SK-N-SH (cell line): ENCODE measurements around the gene TTC28. TPM values are rescaled to one million over a fixed set of nuclear protein-coding genes. Genes with fewer than 3 reads are reported as not detected.
A peak's percentile ranks its signal among the peaks of the same experiment; 100 is the strongest.

ENCODE experiments used
- CTCF ChIA-PET: fragments of 300-600, 350-600 bp; formaldehyde crosslinking; extraction: SDS; loops from one replicate; lab custom pipeline; 2021; lab: Yijun Ruan, JAX
- POLR2A ChIA-PET: fragments of 350-600 bp; sonication (Branson Sonifier 250); formaldehyde crosslinking; extraction: SDS; loops from one replicate; lab custom pipeline; 2020; ENCODE audit warnings: antibody characterized with exemption, inconsistent platforms; lab: Yijun Ruan, JAX
- DNase-seq: peaks from one replicate; pipeline ENCODE4 v3.0.0; 2012
- H2AFZ ChIP-seq: fragments of 200-600 bp; sonication (generic); 2 replicates; pipeline ENCODE4 v1.8.1; 2016; ENCODE audit warnings: antibody characterized with exemption, mild to moderate bottlenecking, low read depth
- H3F3A ChIP-seq: fragments of 200-600 bp; sonication (generic); replicated peaks from 2 replicates; pipeline ENCODE3; 2016; ENCODE audit warnings: antibody characterized with exemption, mild to moderate bottlenecking; ENCODE audit not compliant: insufficient read depth
- H3K27ac ChIP-seq, 2 experiments: fragments of 200-500 bp in 1 of 2; fragments of 200-600 bp in 1 of 2; sonication (Bioruptor generic) in 1 of 2; sonication (generic), shearing (Covaris generic) in 1 of 2; 2 replicates each; pipeline versions ENCODE4 v1.5.1 to v1.6.1; 2014 to 2016; ENCODE audit warnings: low read depth in 2 of 2, inconsistent platforms in 1 of 2, low read length in 1 of 2, mild to moderate bottlenecking in 1 of 2, mixed read lengths in 1 of 2
- H3K27me3 ChIP-seq: fragments of 200-600 bp; sonication (generic), shearing (Covaris generic); 2 replicates; pipeline ENCODE4 v1.6.1; 2016; ENCODE audit warnings: mixed run types; ENCODE audit not compliant: insufficient read depth
- H3K36me3 ChIP-seq, 2 experiments: fragments of 200-500 bp in 1 of 2; fragments of 200-600 bp in 1 of 2; sonication (Bioruptor generic) in 1 of 2; sonication (generic) in 1 of 2; replicated peaks in 1 of 2; 2 replicates each; pipeline versions ENCODE3 to v1.5.1; 2014 to 2016; ENCODE audit warnings: low read length in 1 of 2, mild to moderate bottlenecking in 1 of 2; ENCODE audit not compliant: insufficient read depth in 2 of 2, control insufficient read depth in 1 of 2
- H3K4me1 ChIP-seq, 2 experiments: fragments of 200-500 bp in 1 of 2; fragments of 200-600 bp in 1 of 2; sonication (Bioruptor generic) in 1 of 2; sonication (generic), shearing (Covaris generic) in 1 of 2; 2 replicates each; pipeline versions ENCODE4 v1.5.1 to v1.6.1; 2014 to 2016; ENCODE audit warnings: low read depth in 1 of 2, low read length in 1 of 2, mixed run types in 1 of 2; ENCODE audit not compliant: insufficient read depth in 2 of 2, control insufficient read depth in 1 of 2
- H3K4me2 ChIP-seq: fragments of 200-600 bp; sonication (generic), shearing (Covaris generic); 2 replicates; pipeline ENCODE4 v1.6.1; 2017; ENCODE audit warnings: mixed run types
- H3K4me3 ChIP-seq, 2 experiments: fragments of 200-500 bp in 1 of 2; fragments of 200-600 bp in 1 of 2; sonication (Bioruptor generic) in 1 of 2; sonication (generic), shearing (Covaris generic) in 1 of 2; 2 replicates each; pipeline versions ENCODE4 v1.5.1 to v1.8.1; 2014 to 2016; ENCODE audit warnings: low read depth in 2 of 2, inconsistent platforms in 1 of 2, low read length in 1 of 2, mild to moderate bottlenecking in 1 of 2, mixed read lengths in 1 of 2, moderate library complexity in 1 of 2
- H3K79me2 ChIP-seq: fragments of 200-600 bp; sonication (generic); 2 replicates; pipeline ENCODE4 v1.8.1; 2017; ENCODE audit warnings: mild to moderate bottlenecking; ENCODE audit not compliant: insufficient read depth
- H3K9ac ChIP-seq: fragments of 200-600 bp; sonication (generic); 2 replicates; pipeline ENCODE4 v1.6.1; 2017; ENCODE audit warnings: mixed run types
- H3K9me2 ChIP-seq: fragments of 200-600 bp; sonication (generic); 2 replicates; pipeline ENCODE4 v1.6.1; 2017; ENCODE audit warnings: mixed run types
- H3K9me3 ChIP-seq: fragments of 200-600 bp; sonication (generic); 2 replicates; pipeline ENCODE4 v1.6.1; 2017; ENCODE audit warnings: mixed run types, mild to moderate bottlenecking, moderate library complexity
- H4K20me1 ChIP-seq: fragments of 200-600 bp; sonication (generic); 2 replicates; pipeline ENCODE4 v1.6.1; 2017; ENCODE audit warnings: mild to moderate bottlenecking, mixed run types; ENCODE audit not compliant: insufficient read depth
- FOSL2 ChIP-seq: IDR thresholded peaks from 2 replicates; pipeline ENCODE4 v1.4.0; 2012; ENCODE audit warnings: low read depth, mild to moderate bottlenecking, moderate library complexity, borderline replicate concordance
- FOXM1 ChIP-seq: IDR thresholded peaks from 2 replicates; pipeline ENCODE4 v1.4.0; 2012; ENCODE audit warnings: low read depth, mild to moderate bottlenecking
- GATA2 ChIP-seq: sonication (generic); formaldehyde crosslinking; IDR thresholded peaks from 2 replicates; pipeline ENCODE4 v1.5.0; 2020; ENCODE audit warnings: mild to moderate bottlenecking, missing genetic modification reagents
- IRF3 ChIP-seq: fragments of 150-350 bp; IDR thresholded peaks from 2 replicates; pipeline ENCODE4 v1.6.1; 2016; ENCODE audit warnings: mild to moderate bottlenecking, low read depth, low read length
- MAX ChIP-seq: IDR thresholded peaks from 2 replicates; pipeline ENCODE4 v1.4.0; 2012; ENCODE audit warnings: low read depth
- MEF2A ChIP-seq: IDR thresholded peaks from 2 replicates; pipeline ENCODE4 v1.4.0; 2012; ENCODE audit warnings: low read depth, borderline replicate concordance
- NFIC ChIP-seq: IDR thresholded peaks from 2 replicates; pipeline ENCODE4 v1.4.0; 2012; ENCODE audit warnings: borderline replicate concordance
- NRF1 ChIP-seq: IDR thresholded peaks from 2 replicates; pipeline ENCODE4 v1.6.1; 2012; ENCODE audit warnings: low read depth, mild to moderate bottlenecking, low read length
- PBX3 ChIP-seq: IDR thresholded peaks from 2 replicates; pipeline ENCODE4; 2012
- RCOR1 ChIP-seq: fragments of 150-350 bp; IDR thresholded peaks from 2 replicates; pipeline ENCODE4 v1.6.1; 2017; ENCODE audit warnings: antibody characterized with exemption, low read length
- REST ChIP-seq: IDR thresholded peaks from 2 replicates; pipeline ENCODE4 v1.6.1; 2012; ENCODE audit warnings: mild to moderate bottlenecking, low read depth, low read length, moderate library complexity
- RXRA ChIP-seq: IDR thresholded peaks from 2 replicates; pipeline ENCODE4 v1.4.0; 2012; ENCODE audit warnings: low read depth, mild to moderate bottlenecking, borderline replicate concordance
- SIN3A ChIP-seq: IDR thresholded peaks from 2 replicates; pipeline ENCODE4 v1.6.1; 2012; ENCODE audit warnings: low read depth, mild to moderate bottlenecking, low read length, moderate library complexity, borderline replicate concordance
- SMC3 ChIP-seq: IDR thresholded peaks from 2 replicates; pipeline ENCODE4 v1.6.1; 2012; ENCODE audit warnings: low read depth, low read length, improper control_type of control experiment
- TEAD4 ChIP-seq: IDR thresholded peaks from 2 replicates; pipeline ENCODE4 v1.4.0; 2012; ENCODE audit warnings: mild to moderate bottlenecking, borderline replicate concordance; ENCODE audit not compliant: insufficient read depth
- USF1 ChIP-seq: IDR thresholded peaks from 2 replicates; pipeline ENCODE4 v1.4.0; 2012; ENCODE audit warnings: low read depth, borderline replicate concordance
- YY1 ChIP-seq: IDR thresholded peaks from 2 replicates; pipeline ENCODE4 v1.4.0; 2012; ENCODE audit warnings: low read depth, mild to moderate bottlenecking
- WGBS: methylation state at CpG from one replicate; pipeline ENCODE4 v1.1.6; 2017; ENCODE audit warnings: low lambda C conversion rate; 5-methylcytosine and 5-hydroxymethylcytosine counted together
- polyA plus RNA-seq, 3 experiments: library from polyadenylated mRNA; depleted of rRNA; stranded (reverse); fragments of >200 nt; gene quantifications; 2 replicates each; pipeline ENCODE4 v1.2.3, GENCODE V29; 2012

TTC28 gene
- polyA plus RNA-seq, 1 of the 3 experiments (the other 2 are of a cell fraction), result 5.9 TPM

- Histone ChIP-seq H3K27me3 (no peaks in the 10 kb centered on the region), H3K4me3 (no peak overlapping the region), H3K4me2 (no peak overlapping the region), H3K4me1 (peaks cover 5 to 7% of the 10 kb centered on the region in 2 experiments; a peak in 3 of 4 replicates), H2AFZ (no peak overlapping the region), H3K27ac (no peak overlapping the region), H3F3A (peaks cover 2% of the 10 kb centered on the region), H3K79me2 (no peaks in the 10 kb centered on the region), H3K36me3 (peaks cover 0 to 16% of the 10 kb centered on the region in 2 experiments), H3K9ac (no peak overlapping the region), H4K20me1 (no peaks in the 10 kb centered on the region), H3K9me3 (no peaks in the 10 kb centered on the region), H3K9me2 (no peaks in the 10 kb centered on the region)
- CTCF ChIA-PET, result no interaction called here
- no peak for DNase-seq
- WGBS, result 94% methylated on average over 14 of the region's 15 CpGs
- no peak for TF ChIP-seq RCOR1
- TF ChIP-seq FOXM1, result no peak
- TF ChIP-seq MAX, result no peak
- TF ChIP-seq NRF1, result no peak
- POLR2A ChIA-PET, result interaction anchor here (0.5 kb wide), 1 partner anchor 29 kb away, joined by 3 read pairs; no protein-coding TSS in a partner anchor
Measured at GRCh38 chr22:27966168-27967064, 713.2 kb downstream of the TTC28 start.

GRCh38 chr22:27962268-27963044 is 717.2 kb downstream of the TTC28 start:
- Histone ChIP-seq H3K79me2 (no peaks in the 10 kb centered on the region), H2AFZ (peak overlapping the region; percentile 7; the same call in 1 of the 2 replicates), H3K4me2 (no peak overlapping the region), H3K9me2 (no peaks in the 10 kb centered on the region), H3K27me3 (no peaks in the 10 kb centered on the region), H3K27ac (no peak overlapping the region), H3K9ac (no peak overlapping the region), H3K9me3 (no peaks in the 10 kb centered on the region), H3K36me3 (peaks cover 0 to under 1% of the 10 kb centered on the region in 2 experiments), H3F3A (no peaks in the 10 kb centered on the region), H3K4me1 (peaks cover 7 to 8% of the 10 kb centered on the region in 2 experiments; a peak in 3 of 4 replicates), H3K4me3 (no peak overlapping the region), H4K20me1 (no peaks in the 10 kb centered on the region)
- ChIA-PET POLR2A (no interaction called here), CTCF (interaction anchor here (1.4 kb wide), 1 partner anchor 13 kb away, joined by 3 read pairs; no protein-coding TSS in a partner anchor)
- DNase-seq, result no peak
- WGBS, result 71% methylated on average over 9 of the region's 9 CpGs
- no peak for TF ChIP-seq MAX
- TF ChIP-seq GATA2 (CRISPR knock-in tag), result no peak
- no peak for TF ChIP-seq RXRA
- no peak for TF ChIP-seq SMC3
- TF ChIP-seq USF1, result no peak
- no peak for TF ChIP-seq SIN3A
- TF ChIP-seq RCOR1, result no peak
- TF ChIP-seq NFIC, result no peak
- TF ChIP-seq YY1, result no peak
- TF ChIP-seq REST, result no peak
- TF ChIP-seq IRF3, result no peak
- no peak for TF ChIP-seq PBX3
- TF ChIP-seq TEAD4, result no peak
- no peak for TF ChIP-seq FOSL2
- no peak for TF ChIP-seq MEF2A
